GM23338 (cell line): Measurements from ENCODE around the gene TRPM3. TPM values are rescaled to one million over a fixed set of nuclear protein-coding genes. Genes with fewer than 3 reads are reported as not detected.

Experiments used
- ATAC-seq: fragments of 200-7000 bp; cut with Tn5 transposase; 3 replicates; pipeline ENCODE4 v1.9.1; 2020
- DNase-seq: peaks from one replicate; pipeline ENCODE4 v3.0.0-alpha.2; 2015; ENCODE audit warnings: low spot score
- H2AFZ ChIP-seq: fragments of 200-600 bp; sonication (generic); 2 replicates; pipeline ENCODE4 v1.8.0; 2016; ENCODE audit warnings: antibody characterized with exemption, mild to moderate bottlenecking, moderate library complexity
- H3F3A ChIP-seq: fragments of 200-600 bp; sonication (generic); replicated peaks from 2 replicates; pipeline ENCODE4 v1.8.0; 2017; ENCODE audit warnings: antibody characterized with exemption, mixed run types, low read depth
- H3K27ac ChIP-seq: fragments of 200-600 bp; sonication (generic); 2 replicates; pipeline ENCODE4 v1.6.1; 2016; ENCODE audit warnings: low read depth
- H3K27me3 ChIP-seq: fragments of 200-600 bp; sonication (generic); 2 replicates; pipeline ENCODE4 v1.8.0; 2016; ENCODE audit warnings: mild to moderate bottlenecking, mixed run types, moderate library complexity; ENCODE audit not compliant: insufficient read depth
- H3K36me3 ChIP-seq: fragments of 200-600 bp; sonication (generic); 2 replicates; pipeline ENCODE4 v1.8.0; 2016; ENCODE audit warnings: mild to moderate bottlenecking; ENCODE audit not compliant: insufficient read depth
- H3K4me1 ChIP-seq: fragments of 200-600 bp; sonication (generic); 2 replicates; pipeline ENCODE4 v1.8.0; 2016; ENCODE audit warnings: mild to moderate bottlenecking, moderate library complexity; ENCODE audit not compliant: insufficient read depth
- H3K4me2 ChIP-seq: fragments of 200-600 bp; sonication (generic); 2 replicates; pipeline ENCODE4 v1.7.1; 2017; ENCODE audit warnings: mixed run types
- H3K4me3 ChIP-seq: fragments of 200-600 bp; sonication (generic); 2 replicates; pipeline ENCODE4 v1.6.1; 2016; ENCODE audit warnings: mixed run types
- H3K79me2 ChIP-seq: fragments of 200-600 bp; sonication (generic); replicated peaks from 2 replicates; pipeline ENCODE4 v1.8.0; 2017; ENCODE audit warnings: mild to moderate bottlenecking; ENCODE audit not compliant: insufficient read depth
- H3K9me2 ChIP-seq: fragments of 200-600 bp; sonication (generic); 2 replicates; pipeline ENCODE4 v1.8.0; 2017; ENCODE audit not compliant: insufficient read depth
- H4K20me1 ChIP-seq: fragments of 200-600 bp; sonication (generic); replicated peaks from 2 replicates; pipeline ENCODE4 v1.8.0; 2017; ENCODE audit warnings: mild to moderate bottlenecking; ENCODE audit not compliant: insufficient read depth
- H3K27ac Mint-ChIP-seq: 2 replicates; pipeline ENCODE4 v1.8.0; 2020; ENCODE audit warnings: inconsistent platforms, mild to moderate bottlenecking, moderate library complexity, mixed read lengths
- H3K27me3 Mint-ChIP-seq: 3 replicates; pipeline ENCODE4 v1.8.0; 2022; ENCODE audit warnings: low read depth, mild to moderate bottlenecking, moderate library complexity, mixed read lengths, inconsistent platforms; ENCODE audit not compliant: insufficient read depth, poor library complexity
- H3K36me3 Mint-ChIP-seq: 3 replicates; pipeline ENCODE4 v1.8.0; 2021; ENCODE audit warnings: low read depth, mild to moderate bottlenecking, inconsistent platforms, moderate library complexity, mixed read lengths
- H3K4me1 Mint-ChIP-seq: 3 replicates; pipeline ENCODE4 v1.8.0; 2020; ENCODE audit warnings: mild to moderate bottlenecking, inconsistent platforms, mixed read lengths
- H3K4me3 Mint-ChIP-seq: 3 replicates; pipeline ENCODE4 v1.8.0; 2021; ENCODE audit warnings: moderate library complexity, mild to moderate bottlenecking, inconsistent platforms, mixed read lengths
- H3K9me3 Mint-ChIP-seq: 3 replicates; pipeline ENCODE4 v1.8.0; 2020; ENCODE audit warnings: moderate library complexity, mild to moderate bottlenecking, inconsistent platforms, mixed read lengths
- CREB1 ChIP-seq: fragments of 250-450 bp; sonication (Bioruptor Pico); IDR thresholded peaks from 2 replicates; pipeline ENCODE4 v1.5.0; 2020; ENCODE audit warnings: low read depth, mild to moderate bottlenecking, moderate library complexity
- CTCF ChIP-seq, 2 experiments: fragments of 200-600 bp in 1 of 2; sonication (generic) in 1 of 2; conservative IDR thresholded peaks; 2 replicates each; pipeline versions ENCODE4 v1.5.1 to v1.6.1; 2016 to 2017; ENCODE audit warnings: antibody characterized with exemption in 2 of 2, low read depth in 2 of 2, mild to moderate bottlenecking in 2 of 2, moderate library complexity in 1 of 2
- EZH2 ChIP-seq: fragments of 200-600 bp; sonication (generic); IDR thresholded peaks from one replicate; pipeline ENCODE4 v1.8.0; 2017; ENCODE audit warnings: antibody characterized with exemption, mild to moderate bottlenecking, low read depth; ENCODE audit not compliant: unreplicated experiment
- EZH2phosphoT487 ChIP-seq: fragments of 200-600 bp; sonication (generic); IDR thresholded peaks from one replicate; pipeline ENCODE4 v1.8.1; 2018; ENCODE audit warnings: antibody characterized with exemption; ENCODE audit not compliant: unreplicated experiment
- JUNB ChIP-seq: IDR thresholded peaks from one replicate; pipeline ENCODE4 v1.6.1; 2016; ENCODE audit warnings: antibody characterized with exemption; ENCODE audit not compliant: unreplicated experiment
- NANOG ChIP-seq: IDR thresholded peaks from 2 replicates; pipeline ENCODE4 v1.6.1; 2016; ENCODE audit warnings: antibody characterized with exemption, borderline replicate concordance
- POLR2AphosphoS5 ChIP-seq: IDR thresholded peaks from 2 replicates; pipeline ENCODE4 v1.6.1; 2016; ENCODE audit warnings: antibody characterized with exemption, low read depth
- REST ChIP-seq: IDR thresholded peaks from one replicate; pipeline ENCODE4 v1.6.1; 2018; ENCODE audit warnings: antibody characterized with exemption; ENCODE audit not compliant: unreplicated experiment
- ZNF114 ChIP-seq: fragments of 250-450 bp; sonication (Bioruptor Pico); IDR thresholded peaks from 2 replicates; pipeline ENCODE4 v1.5.0; 2020; ENCODE audit warnings: mild to moderate bottlenecking, moderate library complexity
- ZNF331 ChIP-seq: fragments of 250-450 bp; sonication (Bioruptor Pico); IDR thresholded peaks from 2 replicates; pipeline ENCODE4 v1.5.0; 2020; ENCODE audit warnings: low read depth, mild to moderate bottlenecking, moderate library complexity
- polyA plus RNA-seq: library from polyadenylated mRNA; unstranded; fragments of >200 nt; fragmentation: Nextera tagmentation; extraction: Ambion mirVana; gene quantifications from 2 replicates; pipeline ENCODE4 v1.2.1, GENCODE V29; 2016
- total RNA-seq: library from RNA; depleted of rRNA; stranded (reverse); fragments of >200 nt; shearing (Covaris generic); gene quantifications from 2 replicates; pipeline ENCODE4 v1.2.3, GENCODE V29; 2014
- TF ChIP-seq, protein P1 (sequence below): IDR thresholded peaks from 2 replicates; pipeline ENCODE4 v1.6.1; 2016; ENCODE audit warnings: antibody characterized with exemption

Gene TRPM3
- total and polyA plus RNA-seq, 2 experiments from 2014 or later: 2.8 to 8.2 TPM

DNA sequence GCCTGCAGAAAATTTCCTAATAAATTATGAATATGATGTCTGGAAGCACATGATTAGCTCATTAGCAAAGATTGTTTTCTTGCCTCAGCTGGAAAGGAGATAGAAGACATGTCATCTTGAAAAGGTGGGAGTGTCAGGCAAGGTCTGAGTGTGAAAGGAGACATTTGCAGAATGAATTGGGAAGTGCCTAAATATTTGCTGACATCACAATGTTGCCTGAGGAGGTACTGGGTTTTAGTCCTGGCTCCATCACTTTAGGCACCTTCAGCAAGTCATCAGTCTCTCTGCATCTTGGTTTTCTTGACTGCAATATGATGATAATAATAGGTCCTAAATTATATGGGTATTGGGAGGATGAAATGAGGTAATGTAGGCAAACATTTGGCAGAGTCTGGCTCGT lies 140.1 kb downstream of the TRPM3 start (continued):
- no peak for TF ChIP-seq REST
- no peak for TF ChIP-seq JUNB
- no peak for TF ChIP-seq POLR2AphosphoS5
- TF ChIP-seq CTCF (conservative IDR thresholded peaks at IDR 0.05; ENCODE audit: low read depth in 2 of 2): no peak
- no peak for TF ChIP-seq ZNF331 (CRISPR knock-in tag)
- TF ChIP-seq NANOG: no peak
- TF ChIP-seq ZNF114 (CRISPR knock-in tag): no peak
- no peak for TF ChIP-seq EZH2phosphoT487
- TF ChIP-seq, protein P1, sequence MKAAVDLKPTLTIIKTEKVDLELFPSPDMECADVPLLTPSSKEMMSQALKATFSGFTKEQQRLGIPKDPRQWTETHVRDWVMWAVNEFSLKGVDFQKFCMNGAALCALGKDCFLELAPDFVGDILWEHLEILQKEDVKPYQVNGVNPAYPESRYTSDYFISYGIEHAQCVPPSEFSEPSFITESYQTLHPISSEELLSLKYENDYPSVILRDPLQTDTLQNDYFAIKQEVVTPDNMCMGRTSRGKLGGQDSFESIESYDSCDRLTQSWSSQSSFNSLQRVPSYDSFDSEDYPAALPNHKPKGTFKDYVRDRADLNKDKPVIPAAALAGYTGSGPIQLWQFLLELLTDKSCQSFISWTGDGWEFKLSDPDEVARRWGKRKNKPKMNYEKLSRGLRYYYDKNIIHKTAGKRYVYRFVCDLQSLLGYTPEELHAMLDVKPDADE: no peak

DNA sequence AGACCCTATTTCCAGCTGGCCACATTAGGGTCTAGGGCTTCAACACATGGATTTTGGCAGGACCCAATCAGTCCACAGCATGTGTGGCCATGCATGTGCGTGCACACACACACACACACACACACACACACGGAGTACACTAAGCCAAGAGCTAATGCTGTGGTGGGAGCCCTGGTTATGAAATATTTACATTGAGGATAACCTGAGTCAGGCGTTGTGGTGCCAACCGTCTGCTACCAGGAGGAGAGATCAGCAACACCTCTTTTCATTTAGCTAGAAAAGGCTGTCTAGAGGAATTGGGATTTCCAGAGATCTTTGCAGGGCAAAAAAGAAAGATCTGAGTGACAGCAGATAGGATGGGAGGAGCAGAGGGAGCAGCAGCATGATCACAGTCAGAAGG lies 141.5 kb downstream of the TRPM3 start:
- no peaks in the 10 kb centered on the region for H3K36me3 ChIP-seq
- Mint-ChIP-seq H3K27me3 (no peaks in the 10 kb centered on the region), H3K27ac (no peak overlapping the region), H3K4me3 (no peak overlapping the region), H3K4me1 (peaks cover 6% of the 10 kb centered on the region; the same call in 1 of the 3 replicates), H3K9me3 (no peaks in the 10 kb centered on the region; the same call in 2 of the 3 replicates), H3K36me3 (no peaks in the 10 kb centered on the region)
- H3K4me2 ChIP-seq: no peak overlapping the region
- no peaks in the 10 kb centered on the region for H3K27me3 ChIP-seq
- no peak for TF ChIP-seq ZNF114 (CRISPR knock-in tag)
- no peak for TF ChIP-seq CREB1 (CRISPR knock-in tag)
- TF ChIP-seq ZNF331 (CRISPR knock-in tag): no peak
- TF ChIP-seq JUNB: no peak
- no peak for TF ChIP-seq NANOG
- no peak for TF ChIP-seq EZH2
- TF ChIP-seq, protein P1: no peak
- no peak for TF ChIP-seq CTCF (conservative IDR thresholded peaks at IDR 0.05; ENCODE audit: low read depth in 2 of 2)
- H3K79me2 ChIP-seq: no peaks in the 10 kb centered on the region
- no peaks in the 10 kb centered on the region for H3F3A ChIP-seq
- ATAC-seq (no peak), DNase-seq (no peak)
- H3K4me1 ChIP-seq: no peaks in the 10 kb centered on the region
- H4K20me1 ChIP-seq: no peaks in the 10 kb centered on the region
- H2AFZ ChIP-seq: no peak overlapping the region
- H3K27ac ChIP-seq: no peak overlapping the region
- H3K4me3 ChIP-seq: no peak overlapping the region
- H3K9me2 ChIP-seq: peaks cover 16% of the 10 kb centered on the region; the same call in 1 of the 2 replicates
